ENCODE data around the gene GYPA.
"Not testable (repeated sequence)": the region's sequence is repeated elsewhere in the genome, so short reads cannot be mapped to it uniquely, and the experiment has no call there.

Gene GYPA

DNA sequence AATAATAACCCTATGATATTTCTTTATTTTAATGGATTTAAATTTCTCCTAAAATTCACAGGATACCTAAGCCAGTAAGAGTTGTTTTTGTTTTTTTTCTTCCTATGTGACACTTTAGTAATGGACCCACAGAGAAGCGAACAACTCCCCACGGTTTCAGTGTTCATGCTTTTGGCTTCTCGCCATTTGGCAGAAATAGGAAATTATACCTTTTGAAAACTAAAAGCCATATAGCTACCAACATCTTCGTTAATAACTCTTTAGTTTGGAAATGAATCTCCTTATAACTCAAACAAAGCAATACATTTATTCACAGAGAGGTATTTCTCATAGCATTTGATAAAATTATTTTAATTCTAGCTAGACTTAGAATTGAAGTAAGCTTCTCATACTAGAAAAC, 527 bp downstream of the GYPA start:
- not testable (repeated sequence) for H3K36me3 Mint-ChIP-seq (ENCODE audit: low read depth); H3K4me1 Mint-ChIP-seq (ENCODE audit: low read depth); H3K9me3 Mint-ChIP-seq; H3K4me3 Mint-ChIP-seq; H3K27me3 Mint-ChIP-seq; H3K27ac Mint-ChIP-seq

DNA sequence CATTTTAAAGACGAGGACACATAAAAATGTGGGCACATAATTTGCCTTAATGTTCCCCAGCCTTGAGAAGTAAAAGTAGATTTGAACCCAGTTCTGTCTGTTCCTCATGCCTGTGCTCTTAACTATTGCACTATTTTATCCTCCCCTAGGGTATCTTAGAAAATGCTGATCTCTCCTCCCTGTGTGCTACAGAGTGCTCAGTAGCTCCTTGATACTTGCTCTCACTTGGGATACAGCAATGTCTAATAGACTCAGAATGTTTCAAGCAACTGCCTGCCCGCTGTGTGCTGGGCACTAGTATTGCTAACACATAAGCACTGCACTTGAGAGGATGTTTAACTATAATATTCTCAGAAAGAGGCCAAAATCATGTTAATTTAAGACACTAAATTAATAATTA, 971 bp downstream of the GYPA start:
- H3K4me3 Mint-ChIP-seq; H3K9me3 Mint-ChIP-seq; H3K36me3 Mint-ChIP-seq (ENCODE audit: low read depth); H3K4me1 Mint-ChIP-seq (ENCODE audit: low read depth); H3K27ac Mint-ChIP-seq; H3K27me3 Mint-ChIP-seq: not testable (repeated sequence)

DNA sequence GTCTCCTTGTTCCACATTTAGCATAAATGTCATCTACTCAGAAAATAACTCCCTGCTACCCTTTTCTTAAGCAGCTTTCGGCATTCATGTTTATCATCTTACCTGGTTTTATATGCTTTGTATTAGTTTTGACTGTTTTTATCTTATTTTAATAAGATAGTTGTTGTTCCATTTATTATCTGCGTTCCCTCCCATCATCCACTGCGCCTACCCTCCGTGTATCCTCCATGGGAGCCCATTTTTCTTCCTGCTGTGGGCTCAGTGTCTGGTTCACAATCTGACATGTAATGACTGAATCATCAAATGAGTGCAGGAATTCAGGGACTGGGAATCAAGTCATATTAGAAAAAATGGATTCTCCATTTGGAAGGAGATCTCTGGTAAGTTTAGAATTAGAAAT, 2.3 kb downstream of the GYPA start:
- H3K27ac Mint-ChIP-seq, H3K27me3 Mint-ChIP-seq, H3K4me3 Mint-ChIP-seq: not testable (repeated sequence)

DNA sequence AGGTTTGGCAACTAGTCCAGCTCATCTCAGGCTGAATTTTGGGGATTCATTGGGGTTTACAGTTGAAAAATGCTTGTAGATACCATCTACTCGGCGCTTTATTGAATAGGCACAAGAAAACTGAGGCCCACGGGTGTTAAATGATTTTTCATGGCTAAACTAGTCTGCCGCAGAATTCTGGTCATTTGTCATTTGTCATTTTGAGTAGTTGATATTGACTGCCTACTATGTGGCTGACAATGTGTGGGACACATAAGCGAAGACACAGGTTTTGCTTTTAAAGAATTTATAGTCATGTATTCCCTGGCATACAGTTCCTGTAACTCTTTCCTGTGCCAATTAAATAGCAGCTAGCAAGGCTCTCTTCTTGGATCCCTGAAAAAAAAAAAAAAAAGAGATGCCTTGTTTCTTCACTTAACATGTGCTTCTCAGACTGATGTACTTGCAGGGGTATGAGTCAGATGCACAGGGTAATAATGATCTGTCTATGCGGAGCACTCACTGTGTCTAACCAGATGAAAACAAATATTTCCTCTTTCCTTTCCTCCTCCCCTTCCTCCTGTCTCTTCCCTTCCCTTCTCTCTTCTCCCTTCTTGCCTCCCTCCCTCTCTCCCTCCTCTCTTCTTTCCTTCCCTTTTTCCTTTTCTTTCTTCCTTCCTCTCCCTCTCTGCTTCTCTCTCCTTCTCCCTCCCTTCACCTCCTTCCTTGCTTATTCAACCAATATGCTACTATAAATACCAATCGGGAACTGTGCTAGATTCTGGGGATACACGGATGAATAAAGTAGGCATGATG, 3.2 kb downstream of the GYPA start:
- H3K27me3 Mint-ChIP-seq; H3K27ac Mint-ChIP-seq; H3K4me3 Mint-ChIP-seq; H3K9me3 Mint-ChIP-seq; H3K4me1 Mint-ChIP-seq (ENCODE audit: low read depth); H3K36me3 Mint-ChIP-seq (ENCODE audit: low read depth): not testable (repeated sequence)

More for the DNA sequence above, 2.3 kb downstream of the GYPA start:
- H3K9me3 Mint-ChIP-seq; H3K36me3 Mint-ChIP-seq (ENCODE audit: low read depth); H3K4me1 Mint-ChIP-seq (ENCODE audit: low read depth): not testable (repeated sequence)

DNA sequence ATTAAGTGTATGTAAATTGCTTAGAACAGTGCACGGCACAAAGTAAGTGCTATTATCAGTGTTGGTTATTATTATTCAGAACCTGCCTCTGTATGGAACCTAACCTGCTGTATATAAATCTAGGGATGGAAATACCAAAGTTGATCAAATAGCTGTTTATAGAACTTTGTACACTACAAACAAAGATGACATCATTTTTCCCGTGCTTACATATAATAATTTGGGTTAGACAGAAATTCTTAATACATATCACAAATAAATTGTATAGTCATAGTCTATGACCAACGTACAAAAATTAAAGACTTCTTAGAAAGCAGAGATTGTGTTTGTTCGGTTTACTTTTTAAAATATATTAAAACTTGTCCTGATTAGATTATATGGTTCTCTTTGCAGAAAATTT, 4.3 kb downstream of the GYPA start:
- H3K4me3 Mint-ChIP-seq, result not testable (repeated sequence)

DNA sequence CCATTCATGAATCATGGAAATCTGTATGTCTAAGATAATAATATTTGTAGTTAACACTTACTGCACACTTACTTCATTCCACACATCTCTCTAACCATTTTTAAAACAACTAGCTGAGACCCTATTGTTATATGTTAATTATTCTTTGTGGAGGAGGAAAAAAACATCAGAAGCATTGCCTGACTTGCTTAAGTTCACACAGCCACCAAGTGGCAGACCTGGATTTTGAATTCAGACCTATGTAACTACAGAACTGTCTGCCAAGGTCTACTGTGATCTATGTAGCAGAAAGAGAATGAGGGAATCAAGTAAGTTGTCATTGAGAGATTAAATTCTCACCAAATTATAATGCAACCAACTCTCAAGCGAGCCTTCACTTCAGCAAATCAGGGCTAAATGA, 10.4 kb downstream of the GYPA start:
- not testable (repeated sequence) for H3K9me3 Mint-ChIP-seq; H3K4me3 Mint-ChIP-seq; H3K27me3 Mint-ChIP-seq; H3K36me3 Mint-ChIP-seq (ENCODE audit: low read depth); H3K27ac Mint-ChIP-seq; H3K4me1 Mint-ChIP-seq (ENCODE audit: low read depth)

More for the DNA sequence above, 4.3 kb downstream of the GYPA start:
- H3K4me1 Mint-ChIP-seq (ENCODE audit: low read depth); H3K36me3 Mint-ChIP-seq (ENCODE audit: low read depth); H3K27ac Mint-ChIP-seq; H3K27me3 Mint-ChIP-seq; H3K9me3 Mint-ChIP-seq: not testable (repeated sequence)

DNA sequence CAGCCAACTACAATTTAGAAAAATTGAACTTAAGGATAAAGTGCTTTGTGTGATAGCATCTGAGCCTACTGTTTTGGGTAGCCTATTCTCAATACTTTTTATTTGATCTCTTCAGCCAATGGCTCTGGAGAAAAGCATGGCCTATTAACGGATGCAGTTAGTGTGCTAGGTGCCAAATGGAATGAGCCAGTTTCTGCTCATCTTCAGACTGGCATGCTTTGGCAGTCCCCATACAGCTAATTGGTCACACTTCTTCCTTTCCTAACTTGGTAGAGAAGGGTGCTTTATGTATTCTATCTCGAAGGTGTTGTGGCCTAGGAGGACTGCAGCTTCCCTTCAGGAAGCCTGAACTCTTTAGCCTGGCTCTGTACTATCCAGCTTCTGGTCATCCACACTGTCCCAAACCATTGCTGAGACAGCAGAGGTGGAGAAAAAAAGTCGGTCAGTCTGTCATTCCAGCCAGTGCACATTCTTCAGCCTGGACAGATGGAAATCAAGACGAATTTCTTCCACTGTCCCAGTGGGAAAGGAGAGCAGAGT, 11.1 kb downstream of the GYPA start:
- H3K36me3 Mint-ChIP-seq (ENCODE audit: low read depth); H3K4me3 Mint-ChIP-seq; H3K27me3 Mint-ChIP-seq; H3K4me1 Mint-ChIP-seq (ENCODE audit: low read depth); H3K9me3 Mint-ChIP-seq; H3K27ac Mint-ChIP-seq: not testable (repeated sequence)

DNA sequence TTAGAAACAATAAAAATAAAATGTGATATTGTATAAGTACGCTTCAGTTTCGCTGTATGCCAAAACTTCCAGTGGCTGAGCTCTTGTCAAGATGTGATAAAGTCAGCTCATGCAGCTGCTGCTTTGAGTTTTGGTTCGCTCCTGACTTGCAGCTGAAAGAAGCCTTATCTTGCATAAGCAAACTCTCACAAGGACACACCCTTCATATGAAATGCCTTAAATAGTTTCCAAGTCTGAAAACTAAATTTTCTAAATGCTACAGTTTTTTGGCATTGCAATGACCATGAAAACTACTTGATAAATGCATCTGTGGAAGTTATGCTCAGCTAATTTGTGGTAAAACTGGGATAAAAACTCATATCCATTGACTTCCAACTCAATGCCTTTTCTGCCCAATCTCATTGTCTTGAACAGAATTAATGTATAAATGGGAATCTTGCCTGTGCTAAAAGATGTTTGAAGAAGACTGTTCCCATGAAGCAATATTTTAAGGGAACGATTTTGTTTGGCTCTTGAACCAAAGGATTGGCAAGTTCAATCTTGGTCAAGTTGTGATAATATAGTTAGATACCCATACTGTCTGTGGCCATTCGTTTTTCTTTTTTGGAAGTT, 11.7 kb downstream of the GYPA start:
- H3K4me3 Mint-ChIP-seq; H3K36me3 Mint-ChIP-seq (ENCODE audit: low read depth); H3K27me3 Mint-ChIP-seq; H3K4me1 Mint-ChIP-seq (ENCODE audit: low read depth); H3K27ac Mint-ChIP-seq; H3K9me3 Mint-ChIP-seq: not testable (repeated sequence)

DNA sequence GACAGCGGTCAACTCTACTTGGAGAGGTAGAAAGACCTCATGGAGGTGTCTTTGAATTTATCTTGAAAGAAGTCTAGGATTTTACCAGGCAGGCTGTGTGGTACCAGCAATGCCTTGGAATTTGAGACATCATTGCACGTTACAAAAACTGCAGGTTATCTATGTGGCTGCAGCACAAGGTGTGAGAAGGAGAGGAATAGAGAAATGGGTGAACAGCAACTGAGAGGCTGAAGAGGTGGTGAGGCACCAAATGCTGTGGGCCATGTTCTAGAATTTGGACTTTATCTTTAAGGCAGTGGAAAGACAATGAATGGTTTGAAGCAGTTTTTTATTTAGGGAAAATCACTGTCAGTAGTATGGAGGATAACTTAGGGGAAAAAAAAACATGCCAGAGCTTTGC, 15.4 kb downstream of the GYPA start:
- not testable (repeated sequence) for H3K36me3 Mint-ChIP-seq (ENCODE audit: low read depth); H3K27ac Mint-ChIP-seq; H3K4me3 Mint-ChIP-seq; H3K9me3 Mint-ChIP-seq; H3K27me3 Mint-ChIP-seq; H3K4me1 Mint-ChIP-seq (ENCODE audit: low read depth)

DNA sequence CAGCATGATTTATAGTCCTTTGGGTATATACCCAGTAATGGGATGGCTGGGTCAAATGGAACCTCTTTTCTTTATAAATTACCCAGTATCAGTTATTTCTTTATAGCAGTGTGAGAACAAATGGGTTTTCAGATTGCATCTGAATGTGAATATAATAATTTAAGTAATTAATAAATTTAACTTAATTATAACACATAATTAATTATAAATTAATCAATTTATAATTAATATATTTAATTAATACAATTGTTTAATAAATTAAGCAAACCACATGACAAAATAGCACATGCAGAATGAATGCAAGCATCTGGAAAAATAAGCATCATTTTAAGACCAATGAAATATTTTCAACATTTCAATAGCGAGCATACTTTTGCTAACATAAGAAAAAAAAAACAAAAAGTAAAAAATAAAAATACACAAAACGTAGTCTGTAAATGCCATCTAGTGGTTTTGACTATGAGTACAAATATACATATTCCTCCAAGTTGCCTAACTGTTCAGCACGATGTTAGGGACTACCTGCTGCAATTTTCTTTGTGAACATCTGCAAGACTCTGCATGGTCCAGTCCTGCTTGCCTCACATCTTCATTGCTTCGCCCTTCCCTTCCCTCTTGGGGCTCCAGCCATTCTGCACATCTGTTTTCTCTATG, 16.4 kb downstream of the GYPA start:
- not testable (repeated sequence) for H3K27me3 Mint-ChIP-seq; H3K27ac Mint-ChIP-seq; H3K4me1 Mint-ChIP-seq (ENCODE audit: low read depth); H3K4me3 Mint-ChIP-seq; H3K9me3 Mint-ChIP-seq; H3K36me3 Mint-ChIP-seq (ENCODE audit: low read depth)

DNA sequence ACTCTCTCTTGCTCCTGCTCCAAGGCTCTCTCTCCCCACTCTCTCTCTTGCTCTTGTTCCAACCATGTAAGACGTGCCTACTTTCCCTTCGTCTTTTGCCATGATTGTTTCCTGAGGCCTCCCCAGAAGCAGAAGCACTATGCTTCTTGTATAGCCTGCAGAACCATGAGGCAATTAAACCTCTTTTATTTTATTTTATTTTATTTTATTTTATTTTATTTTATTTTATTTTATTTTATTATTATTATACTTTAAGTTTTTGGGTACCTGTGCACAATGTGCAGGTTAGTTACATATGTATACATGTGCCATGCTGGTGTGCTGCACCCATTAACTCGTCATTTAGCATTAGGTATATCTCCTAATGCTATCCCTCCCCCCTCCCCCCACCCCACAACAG, 17.2 kb downstream of the GYPA start:
- H3K27me3 Mint-ChIP-seq; H3K36me3 Mint-ChIP-seq (ENCODE audit: low read depth); H3K4me3 Mint-ChIP-seq; H3K27ac Mint-ChIP-seq; H3K4me1 Mint-ChIP-seq (ENCODE audit: low read depth); H3K9me3 Mint-ChIP-seq: not testable (repeated sequence)

DNA sequence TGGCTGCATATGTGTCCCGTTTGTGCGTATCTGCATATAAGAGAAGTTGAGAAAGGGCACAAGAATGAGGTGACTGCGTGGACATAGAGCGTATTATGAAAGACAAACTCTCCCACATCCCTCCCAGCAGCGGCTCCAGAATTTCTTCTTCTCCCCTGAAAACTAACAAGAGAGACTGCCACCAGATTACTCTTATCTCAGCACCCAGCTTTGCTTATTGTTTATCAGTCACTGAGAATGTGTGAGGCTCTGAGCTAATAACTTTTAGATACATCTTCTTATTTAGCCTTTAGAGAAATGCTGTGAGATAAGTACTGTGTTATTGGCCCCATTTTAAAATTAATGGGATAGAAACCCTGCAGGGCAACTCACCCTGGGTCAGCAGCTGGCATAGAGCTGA, 20.8 kb downstream of the GYPA start:
- H3K9me3 Mint-ChIP-seq; H3K4me1 Mint-ChIP-seq (ENCODE audit: low read depth); H3K4me3 Mint-ChIP-seq; H3K27me3 Mint-ChIP-seq; H3K27ac Mint-ChIP-seq; H3K36me3 Mint-ChIP-seq (ENCODE audit: low read depth): not testable (repeated sequence)

DNA sequence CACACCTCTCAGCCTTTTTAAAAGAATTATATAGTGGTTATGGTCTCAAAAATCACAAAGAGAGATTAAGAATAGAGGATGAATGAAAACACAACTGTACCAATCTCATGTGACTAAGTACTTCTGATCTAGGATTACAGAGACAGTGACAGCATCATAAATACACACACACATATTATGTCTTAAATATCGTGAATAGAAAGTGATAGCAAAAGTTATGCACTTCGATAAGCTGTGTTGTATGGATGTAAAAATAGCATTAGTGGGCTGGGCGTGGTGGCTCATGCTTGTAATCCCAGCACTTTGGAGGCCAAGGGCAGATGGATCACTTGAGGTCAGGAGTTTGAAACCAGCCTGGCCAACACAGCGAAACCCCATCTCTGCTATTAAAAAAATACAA, 25.0 kb downstream of the GYPA start:
- H3K27me3 Mint-ChIP-seq, result peaks cover 6% of the 10 kb centered on the region
- H3K9me3 Mint-ChIP-seq, result no peaks in the 10 kb centered on the region
- H3K4me1 Mint-ChIP-seq (ENCODE audit: low read depth), result no peaks in the 10 kb centered on the region
- H3K27ac Mint-ChIP-seq, result no peak overlapping the region
- H3K36me3 Mint-ChIP-seq (ENCODE audit: low read depth), result no peaks in the 10 kb centered on the region
- H3K4me3 Mint-ChIP-seq, result no peak overlapping the region

DNA sequence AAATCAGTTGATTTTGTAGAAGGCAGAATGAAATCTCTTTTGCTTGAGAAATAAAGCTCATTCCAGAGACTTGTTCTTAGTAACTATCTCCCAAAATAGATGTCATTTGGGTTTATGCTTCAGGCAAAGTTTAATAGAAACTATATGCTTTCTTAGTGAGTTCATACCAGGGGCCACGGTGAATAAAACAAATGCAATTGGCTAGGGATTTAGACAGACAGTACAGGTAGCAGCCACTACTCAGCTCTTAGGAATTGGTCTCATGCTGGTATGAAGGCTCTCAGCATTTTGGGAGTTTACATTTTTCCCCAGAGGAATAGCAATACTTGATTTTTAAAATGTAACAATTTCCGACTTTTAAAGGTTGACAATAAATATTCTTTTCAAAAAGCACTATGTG, 27.0 kb downstream of the GYPA start:
- H3K27me3 Mint-ChIP-seq, result peaks cover 6% of the 10 kb centered on the region

DNA sequence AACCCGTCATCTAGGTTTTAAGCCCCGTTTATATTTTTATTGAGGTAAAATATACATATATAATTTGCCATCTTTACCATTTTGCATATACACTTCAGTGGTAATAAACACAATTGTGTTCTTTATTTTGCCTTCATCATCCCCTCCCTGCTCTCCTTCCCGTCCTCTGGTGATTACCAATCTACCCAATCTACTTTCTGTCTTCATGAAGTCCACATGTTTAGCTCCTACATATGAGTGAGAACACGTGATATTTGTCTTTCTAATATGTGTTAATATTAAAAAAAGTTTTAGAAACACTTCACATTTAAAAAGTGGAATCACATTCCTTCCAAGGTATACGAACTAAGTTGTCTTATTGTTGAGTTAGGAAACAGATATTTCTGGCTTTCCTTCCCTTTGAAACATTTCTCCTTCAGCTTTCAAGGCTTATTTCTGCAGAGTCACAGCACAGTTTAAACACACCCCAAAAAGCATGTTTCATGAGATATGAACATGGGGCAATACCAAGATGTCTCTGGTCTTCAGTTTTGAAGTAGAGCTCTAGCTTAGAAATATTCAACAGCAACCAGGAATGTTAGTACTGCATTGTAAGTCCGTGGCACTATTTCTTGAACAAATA, 35.9 kb downstream of the GYPA start:
- H3K4me3 Mint-ChIP-seq, result no peak overlapping the region
- no peaks in the 10 kb centered on the region for H3K4me1 Mint-ChIP-seq (ENCODE audit: low read depth)
- H3K27ac Mint-ChIP-seq, result no peak overlapping the region
- H3K36me3 Mint-ChIP-seq (ENCODE audit: low read depth), result no peaks in the 10 kb centered on the region
- H3K9me3 Mint-ChIP-seq, result no peaks in the 10 kb centered on the region
- peaks cover 3% of the 10 kb centered on the region for H3K27me3 Mint-ChIP-seq

More for the DNA sequence above, 27.0 kb downstream of the GYPA start:
- Mint-ChIP-seq H3K27ac (no peak overlapping the region), H3K36me3 (ENCODE audit: low read depth) (no peaks in the 10 kb centered on the region), H3K9me3 (no peaks in the 10 kb centered on the region), H3K4me1 (ENCODE audit: low read depth) (no peaks in the 10 kb centered on the region), H3K4me3 (no peak overlapping the region)
